ENCODE results near the gene FZR1.
"Not testable (repeated sequence)": the region's sequence is repeated elsewhere in the genome, so short reads cannot be mapped to it uniquely, and the experiment has no call there.

FZR1 gene

DNA sequence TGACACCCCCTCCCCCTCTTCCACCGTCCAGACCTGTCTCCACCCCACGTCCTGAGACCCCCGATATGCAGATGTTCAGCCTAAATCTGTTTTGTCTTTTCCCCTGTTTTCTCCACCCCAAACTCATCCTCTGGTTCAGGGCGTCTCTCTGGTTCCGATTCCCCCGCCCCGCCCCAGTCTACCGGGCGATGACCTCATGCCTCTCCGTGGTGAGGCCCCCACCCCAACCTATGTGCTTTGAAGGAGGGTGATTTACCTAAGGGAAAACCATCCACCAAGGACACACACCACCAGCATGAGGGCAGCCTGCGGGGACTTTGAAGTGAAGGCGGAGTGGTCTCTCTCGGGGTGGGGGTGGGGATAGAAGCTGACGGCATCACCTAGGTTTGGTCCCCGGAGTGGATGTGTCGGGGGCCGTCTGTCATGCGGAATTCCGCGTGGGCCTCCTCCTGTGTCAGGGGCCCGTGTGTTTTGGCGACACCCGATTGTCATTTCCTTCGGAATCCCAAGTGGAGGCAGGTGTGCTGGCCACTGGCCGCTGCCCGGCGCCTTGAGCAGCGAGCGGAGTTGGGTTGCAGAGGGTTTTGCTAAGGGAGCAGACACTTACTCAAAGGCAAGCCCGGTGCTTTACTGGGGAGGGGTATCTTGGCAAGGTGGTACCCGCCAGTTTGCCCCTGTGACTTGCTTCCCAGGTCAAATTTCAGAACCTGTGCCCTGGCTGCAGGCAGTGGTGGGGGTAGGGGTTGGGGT is 1.4 kb downstream of the FZR1 start:
- H3K27ac Mint-ChIP-seq (ENCODE audit: low read depth): peak overlapping the region; percentile 98
- no peak for DNase-seq (ENCODE audit: low spot score in 2 of 2)
- no peak for ATAC-seq (replicated peaks; ENCODE audit: extremely low read depth, poor library complexity, severe bottlenecking)
- H3K27me3 Mint-ChIP-seq: no peaks in the 10 kb centered on the region
- peaks cover 23% of the 10 kb centered on the region for H3K36me3 Mint-ChIP-seq (ENCODE audit: insufficient read depth)
- H3K4me3 Mint-ChIP-seq: peak overlapping the region; percentile 92
- peaks cover 57% of the 10 kb centered on the region for H3K4me1 Mint-ChIP-seq
- H3K9me3 Mint-ChIP-seq: no peaks in the 10 kb centered on the region

DNA sequence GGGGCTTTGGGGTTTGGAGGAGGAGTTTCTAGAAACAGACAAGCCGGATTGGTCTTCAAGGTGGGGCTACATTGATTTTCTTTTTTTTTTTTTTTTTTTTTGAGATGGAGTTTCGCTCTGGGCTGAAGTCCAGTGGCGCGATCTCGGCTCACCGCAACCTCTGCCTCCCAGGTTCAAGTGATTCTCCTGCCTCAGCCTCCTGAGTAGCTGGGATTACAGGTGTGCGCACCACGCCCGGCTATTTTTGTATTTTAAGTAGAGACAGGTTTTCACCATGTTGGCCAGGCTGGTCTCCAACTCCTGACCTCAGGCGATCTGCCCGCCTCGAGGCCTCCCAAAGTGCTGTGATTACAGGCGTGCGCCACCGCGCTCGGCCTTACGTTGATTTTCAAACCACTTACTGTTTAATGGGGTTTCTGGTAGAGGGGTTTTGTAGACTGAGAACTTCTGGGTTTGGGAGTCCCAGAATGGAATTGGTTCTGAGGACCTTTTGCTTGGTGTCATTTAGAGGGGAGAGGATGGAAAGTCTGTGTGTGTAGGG is 2.1 kb downstream of the FZR1 start:
- not testable (repeated sequence) for H3K27me3 Mint-ChIP-seq; ATAC-seq (replicated peaks; ENCODE audit: extremely low read depth, poor library complexity, severe bottlenecking); H3K9me3 Mint-ChIP-seq; DNase-seq (ENCODE audit: low spot score in 2 of 2)
- H3K27ac Mint-ChIP-seq (ENCODE audit: low read depth): peak overlapping the region; percentile 35
- H3K36me3 Mint-ChIP-seq (ENCODE audit: insufficient read depth): peaks cover 23% of the 10 kb centered on the region
- H3K4me1 Mint-ChIP-seq: peaks cover 57% of the 10 kb centered on the region
- H3K4me3 Mint-ChIP-seq: peak overlapping the region; percentile 62

- DNase-seq (ENCODE audit: low spot score in 2 of 2): no peak
- H3K36me3 Mint-ChIP-seq (ENCODE audit: insufficient read depth): peaks cover 21% of the 10 kb centered on the region
- peak overlapping the region; percentile 35 for H3K27ac Mint-ChIP-seq (ENCODE audit: low read depth)
- H3K9me3 Mint-ChIP-seq: no peaks in the 10 kb centered on the region
- no peaks in the 10 kb centered on the region for H3K27me3 Mint-ChIP-seq
- H3K4me3 Mint-ChIP-seq: peak overlapping the region; percentile 62
- peaks cover 63% of the 10 kb centered on the region for H3K4me1 Mint-ChIP-seq
- ATAC-seq (replicated peaks; ENCODE audit: extremely low read depth, poor library complexity, severe bottlenecking): no peak
Measured at GRCh38 chr19:3508771-3509535, 2.8 kb downstream of the FZR1 start.

DNA sequence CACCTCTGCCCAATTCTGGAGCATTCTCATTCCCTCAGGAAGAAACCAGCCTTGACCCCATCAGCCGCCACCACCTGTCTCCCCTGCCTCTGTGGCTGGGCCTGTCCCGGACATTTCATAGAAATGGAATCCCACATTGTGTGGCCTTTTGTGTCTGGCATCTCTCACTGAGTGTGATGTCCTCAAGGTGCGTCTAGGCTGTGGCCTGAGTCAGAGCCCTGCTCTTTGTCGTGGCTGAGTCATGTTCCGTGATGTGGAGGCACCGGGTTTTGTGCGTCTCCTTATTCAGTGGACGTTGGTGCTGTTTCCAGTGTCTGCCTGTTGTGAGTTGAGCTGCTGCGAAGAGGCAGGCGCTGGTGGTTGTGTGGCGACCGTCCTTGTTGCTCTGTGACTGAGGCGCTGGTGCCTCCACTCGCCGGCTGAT is 3.5 kb downstream of the FZR1 start:
- Mint-ChIP-seq H3K4me1 (peaks cover 68% of the 10 kb centered on the region), H3K36me3 (ENCODE audit: insufficient read depth) (peaks cover 21% of the 10 kb centered on the region), H3K4me3 (peak overlapping the region; percentile 62), H3K27ac (ENCODE audit: low read depth) (peak overlapping the region; percentile 20), H3K27me3 (no peaks in the 10 kb centered on the region), H3K9me3 (no peaks in the 10 kb centered on the region)
- no peak for DNase-seq (ENCODE audit: low spot score in 2 of 2)
- ATAC-seq (replicated peaks; ENCODE audit: extremely low read depth, poor library complexity, severe bottlenecking): no peak

GRCh38 chr19:3510727-3511126 is 4.6 kb downstream of the FZR1 start:
- no peaks in the 10 kb centered on the region for H3K27me3 Mint-ChIP-seq
- DNase-seq (ENCODE audit: low spot score in 2 of 2) (no peak), ATAC-seq (replicated peaks; ENCODE audit: extremely low read depth, poor library complexity, severe bottlenecking) (no peak)
- no peaks in the 10 kb centered on the region for H3K9me3 Mint-ChIP-seq
- peaks cover 17% of the 10 kb centered on the region for H3K36me3 Mint-ChIP-seq (ENCODE audit: insufficient read depth)
- H3K4me3 Mint-ChIP-seq: peak overlapping the region; percentile 62
- H3K4me1 Mint-ChIP-seq: peaks cover 64% of the 10 kb centered on the region
- no peak overlapping the region for H3K27ac Mint-ChIP-seq (ENCODE audit: low read depth)

DNA sequence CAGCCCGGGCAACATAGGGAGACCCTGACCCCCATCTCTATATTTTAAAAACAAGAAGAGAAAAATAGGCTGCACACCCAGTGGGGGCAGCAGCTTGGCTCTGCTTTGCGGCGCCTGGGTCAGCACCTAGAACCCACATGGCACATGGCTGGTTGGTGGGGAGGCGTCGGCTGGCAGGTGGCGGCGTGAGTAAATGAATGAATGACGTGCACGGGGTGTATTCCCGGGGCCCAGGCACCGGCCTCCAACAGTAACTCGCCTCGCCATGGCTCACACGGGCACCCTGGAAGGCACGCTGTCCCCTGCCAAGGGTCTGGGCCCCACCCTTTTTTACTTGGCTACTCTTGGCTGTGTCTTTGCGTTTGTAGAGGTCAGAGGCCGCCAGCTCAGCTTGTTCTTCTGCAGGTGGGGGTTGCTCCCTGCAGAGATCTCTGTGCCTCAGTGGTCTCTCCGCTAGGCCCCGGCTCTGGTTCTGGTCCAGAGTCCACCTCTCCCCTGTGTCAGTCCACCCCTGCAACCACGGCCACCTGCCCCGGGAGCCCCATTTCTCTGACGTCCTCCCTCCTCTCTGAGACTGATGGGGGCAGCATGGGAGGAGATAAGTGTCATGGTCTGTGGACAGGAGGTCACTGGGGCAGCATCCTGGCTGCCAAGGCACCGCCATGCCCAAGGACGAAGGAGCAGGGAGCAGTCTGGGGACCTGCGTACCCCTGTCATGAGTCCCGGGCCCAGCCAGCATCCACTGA is 5.6 kb downstream of the FZR1 start:
- peak overlapping the region; percentile 53 for H3K27ac Mint-ChIP-seq (ENCODE audit: low read depth)
- H3K27me3 Mint-ChIP-seq: no peaks in the 10 kb centered on the region
- H3K4me1 Mint-ChIP-seq: peaks cover 68% of the 10 kb centered on the region
- DNase-seq (ENCODE audit: low spot score in 2 of 2) (no peak), ATAC-seq (replicated peaks; ENCODE audit: extremely low read depth, poor library complexity, severe bottlenecking) (no peak)
- peaks cover 13% of the 10 kb centered on the region for H3K36me3 Mint-ChIP-seq (ENCODE audit: insufficient read depth)
- no peaks in the 10 kb centered on the region for H3K9me3 Mint-ChIP-seq
- no peak overlapping the region for H3K4me3 Mint-ChIP-seq

DNA sequence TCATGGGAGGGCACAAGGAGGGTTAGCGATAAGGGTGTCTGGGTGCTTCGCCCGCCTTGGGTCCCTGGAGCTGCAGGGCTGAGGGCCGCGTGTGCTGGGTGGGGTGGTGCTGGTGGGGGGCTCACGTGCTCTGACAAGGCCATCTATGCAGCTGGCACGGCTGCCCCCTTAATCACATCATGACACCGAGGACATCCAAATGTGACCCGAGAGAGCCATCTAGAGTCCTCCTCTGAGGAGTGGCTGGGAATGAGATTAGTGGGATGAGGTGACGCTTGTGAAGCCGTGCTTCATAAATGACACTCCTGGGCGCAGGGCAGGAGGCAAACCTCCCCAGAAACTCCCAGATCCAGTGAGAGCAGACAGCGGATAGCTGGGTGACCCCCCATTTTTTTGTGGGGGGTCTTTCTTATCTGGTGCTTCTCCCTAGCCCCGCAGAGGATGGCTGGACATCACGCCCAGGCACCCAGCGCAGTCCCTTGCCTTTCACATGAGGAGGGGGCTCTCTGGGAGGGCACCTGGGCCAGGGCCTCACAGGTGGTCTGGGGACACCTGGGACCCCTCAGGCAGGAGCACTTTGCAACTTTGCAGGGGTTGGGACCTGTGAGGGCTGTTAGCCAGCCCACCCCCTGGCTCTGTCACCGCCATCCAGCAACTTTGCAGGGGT is 6.6 kb downstream of the FZR1 start:
- H3K4me1 Mint-ChIP-seq: peaks cover 62% of the 10 kb centered on the region
- H3K9me3 Mint-ChIP-seq: no peaks in the 10 kb centered on the region
- no peak for ATAC-seq (replicated peaks; ENCODE audit: extremely low read depth, poor library complexity, severe bottlenecking)
- H3K36me3 Mint-ChIP-seq (ENCODE audit: insufficient read depth): peaks cover 11% of the 10 kb centered on the region
- no peaks in the 10 kb centered on the region for H3K27me3 Mint-ChIP-seq
- DNase-seq (ENCODE audit: low spot score in 2 of 2): no peak
- no peak overlapping the region for H3K27ac Mint-ChIP-seq (ENCODE audit: low read depth)
- no peak overlapping the region for H3K4me3 Mint-ChIP-seq

- peaks cover 10% of the 10 kb centered on the region for H3K36me3 Mint-ChIP-seq (ENCODE audit: insufficient read depth)
- peak overlapping the region; percentile 64 for H3K27ac Mint-ChIP-seq (ENCODE audit: low read depth)
- no peaks in the 10 kb centered on the region for H3K27me3 Mint-ChIP-seq
- no peak for ATAC-seq (replicated peaks; ENCODE audit: extremely low read depth, poor library complexity, severe bottlenecking)
- H3K4me1 Mint-ChIP-seq: peaks cover 58% of the 10 kb centered on the region
- H3K4me3 Mint-ChIP-seq: no peak overlapping the region
- no peak for DNase-seq (ENCODE audit: low spot score in 2 of 2)
- no peaks in the 10 kb centered on the region for H3K9me3 Mint-ChIP-seq
Measured at GRCh38 chr19:3513229-3514140, 7.4 kb downstream of the FZR1 start.

- Mint-ChIP-seq H3K4me3 (no peak overlapping the region), H3K27me3 (no peaks in the 10 kb centered on the region)
Measured at GRCh38 chr19:3514930-3515329, 8.8 kb downstream of the FZR1 start.

DNA sequence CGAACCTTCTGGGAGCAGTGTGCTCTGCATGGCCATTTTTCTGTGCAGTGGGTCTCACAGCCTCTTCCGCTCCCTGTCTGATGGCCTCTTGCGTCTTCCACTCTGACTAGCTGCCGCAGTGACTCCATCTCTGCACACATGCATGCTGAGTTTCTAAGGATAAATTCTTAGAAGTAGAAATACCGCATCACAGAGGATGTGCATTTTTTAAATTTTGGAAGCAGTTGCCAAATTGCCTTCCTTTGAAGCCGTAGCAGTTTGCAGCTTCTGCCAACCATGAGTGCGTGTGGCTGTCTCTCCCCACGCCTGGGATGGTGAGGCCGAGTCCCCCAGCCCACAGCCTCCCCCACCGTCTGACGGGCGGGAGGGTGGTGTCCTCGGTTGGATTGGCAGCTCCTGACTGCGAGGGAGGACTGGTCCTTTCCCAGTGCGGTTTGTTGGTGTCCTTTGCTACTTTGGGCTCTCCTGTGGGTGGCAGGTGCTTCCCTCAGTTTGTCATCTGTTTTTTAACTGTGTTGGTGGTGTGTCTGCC is 9.8 kb downstream of the FZR1 start:
- H3K36me3 Mint-ChIP-seq (ENCODE audit: insufficient read depth): peaks cover 10% of the 10 kb centered on the region
- ATAC-seq (replicated peaks; ENCODE audit: extremely low read depth, poor library complexity, severe bottlenecking) (no peak), DNase-seq (ENCODE audit: low spot score in 2 of 2) (no peak)
- no peak overlapping the region for H3K4me3 Mint-ChIP-seq
- H3K4me1 Mint-ChIP-seq: peaks cover 40% of the 10 kb centered on the region
- H3K27me3 Mint-ChIP-seq: no peaks in the 10 kb centered on the region
- H3K27ac Mint-ChIP-seq (ENCODE audit: low read depth): peak overlapping the region; percentile 93
- H3K9me3 Mint-ChIP-seq: no peaks in the 10 kb centered on the region

More at GRCh38 chr19:3514930-3515329, 8.8 kb downstream of the FZR1 start:
- DNase-seq (ENCODE audit: low spot score in 2 of 2): no peak
- Mint-ChIP-seq H3K4me1 (peaks cover 44% of the 10 kb centered on the region), H3K27ac (ENCODE audit: low read depth) (no peak overlapping the region), H3K36me3 (ENCODE audit: insufficient read depth) (peaks cover 11% of the 10 kb centered on the region), H3K9me3 (no peaks in the 10 kb centered on the region)
- ATAC-seq (replicated peaks; ENCODE audit: extremely low read depth, poor library complexity, severe bottlenecking): no peak

GRCh38 chr19:3516675-3517207 is 10.6 kb downstream of the FZR1 start:
- DNase-seq (ENCODE audit: low spot score in 2 of 2) (peak; percentile 40 to 72), ATAC-seq (replicated peaks; ENCODE audit: extremely low read depth, poor library complexity, severe bottlenecking) (peak; percentile 90)
- H3K36me3 Mint-ChIP-seq (ENCODE audit: insufficient read depth): peaks cover 14% of the 10 kb centered on the region
- H3K4me3 Mint-ChIP-seq: peak overlapping the region; percentile 20
- no peaks in the 10 kb centered on the region for H3K9me3 Mint-ChIP-seq
- peaks cover 42% of the 10 kb centered on the region for H3K4me1 Mint-ChIP-seq
- peak overlapping the region; percentile 93 for H3K27ac Mint-ChIP-seq (ENCODE audit: low read depth)
- H3K27me3 Mint-ChIP-seq: no peaks in the 10 kb centered on the region
